ENCODE measurements around the gene SLC6A19.

GRCh38 chr5:1216211-1216917, 15.0 kb downstream of the SLC6A19 start:
- no peak for TF ChIP-seq EP300 (IDR thresholded peaks at IDR 0.05; ENCODE audit: low read length)
- no peak for TF ChIP-seq E2F4 (CRISPR knock-in tag; IDR thresholded peaks at IDR 0.05; ENCODE audit: low read depth)
- TF ChIP-seq POLR2AphosphoS5 (IDR thresholded peaks at IDR 0.05; ENCODE audit: control insufficient read depth, insufficient read depth, low read depth, low read length): no peak
- TF ChIP-seq BRD4 (IDR thresholded peaks at IDR 0.05): no peak
- TF ChIP-seq SETDB1 (IDR thresholded peaks at IDR 0.05; ENCODE audit: low read length): no peak
- no peak for TF ChIP-seq CTCF (IDR thresholded peaks at IDR 0.05 in 2 of 3, conservative IDR thresholded peaks at IDR 0.05 in 1 of 3; ENCODE audit: insufficient read depth in 2 of 3, low read depth in 1 of 3, low read length in 3 of 3)
- no peak for TF ChIP-seq KDM1A (IDR thresholded peaks at IDR 0.05)
- TF ChIP-seq HMG20B (CRISPR knock-in tag; IDR thresholded peaks at IDR 0.05): no peak
- no peak for TF ChIP-seq ZNF354B (CRISPR knock-in tag; IDR thresholded peaks at IDR 0.05)
- no peak for TF ChIP-seq SP1 (CRISPR knock-in tag; IDR thresholded peaks at IDR 0.05)
- TF ChIP-seq ETV5 (CRISPR knock-in tag; IDR thresholded peaks at IDR 0.05; ENCODE audit: low read depth): no peak
- no peak for TF ChIP-seq ZKSCAN8 (CRISPR knock-in tag; IDR thresholded peaks at IDR 0.05)

Measured in K562 (cell line).